Activated T-cell treated with anti-CD3 and anti-CD28 coated beads, Interleukin-2, amount 50 U/mL, for 72 hours (primary cell): ENCODE data around the gene SLC37A4. TPM values are rescaled to one million over a fixed set of nuclear protein-coding genes. Genes with fewer than 3 reads are reported as not detected.

Source experiments
- total RNA-seq, 2 donors: library from RNA; stranded (reverse); gene quantifications; one replicate each; pipeline ENCODE4 v1.2.3, GENCODE V29; 2022

SLC37A4 gene
- total RNA-seq, 2 donors from 2014 or later: 35.8 to 41.4 TPM

Other genes starting within 250 kb of the SLC37A4 start
- gene DDX6, start 239.7 kb downstream of the SLC37A4 start, total RNA-seq: 100 to 1,000 TPM; 239 to 256 TPM
- gene CXCR5, start 147.0 kb downstream of the SLC37A4 start, total RNA-seq: 10 to 100 TPM; 16.9 to 20.3 TPM
- 10 to 100 TPM; 33.5 to 34.5 TPM for gene BCL9L, start 105.0 kb downstream of the SLC37A4 start, total RNA-seq
- 1 to 10 TPM in 1 of 2 donors, under 1 TPM in 1; 0.53 to 1.2 TPM for gene UPK2, start 74.6 kb downstream of the SLC37A4 start, total RNA-seq
- not detected for gene FOXR1, start 59.1 kb downstream of the SLC37A4 start, total RNA-seq
- gene CENATAC, start 32.7 kb downstream of the SLC37A4 start, total RNA-seq: 10 to 100 TPM; 40.1 to 44.5 TPM
- gene RPS25, start 12.5 kb downstream of the SLC37A4 start, total RNA-seq: 1,000 to 10,000 TPM; 1,893 to 1,917 TPM
- 10 to 100 TPM; 59.3 to 70.0 TPM for gene TRAPPC4, start 12.1 kb downstream of the SLC37A4 start, total RNA-seq
- 100 to 1,000 TPM; 199 to 232 TPM for gene HYOU1, start 26.3 kb upstream of the SLC37A4 start, total RNA-seq
- gene VPS11, start 36.9 kb upstream of the SLC37A4 start, total RNA-seq: 10 to 100 TPM; 24.0 to 24.2 TPM
- 10 to 100 TPM; 31.6 to 42.5 TPM for gene HMBS, start 54.0 kb upstream of the SLC37A4 start, total RNA-seq
- gene DPAGT1, start 71.0 kb upstream of the SLC37A4 start, total RNA-seq: 10 to 100 TPM; 63.8 to 81.9 TPM
- gene C2CD2L, start 76.5 kb upstream of the SLC37A4 start, total RNA-seq: 10 to 100 TPM; 21.0 to 21.1 TPM
- gene HINFP, start 90.7 kb upstream of the SLC37A4 start, total RNA-seq: 10 to 100 TPM; 31.9 to 34.1 TPM
- gene ABCG4, start 118.2 kb upstream of the SLC37A4 start, total RNA-seq: under 1 TPM; 0.09 to 0.24 TPM
- gene NLRX1, start 137.8 kb upstream of the SLC37A4 start, total RNA-seq: 10 to 100 TPM; 19.3 to 26.7 TPM
- 1 to 10 TPM in 1 of 2 donors, under 1 TPM in 1; 0.76 to 1.1 TPM for gene NHERF4, start 154.6 kb upstream of the SLC37A4 start, total RNA-seq
- gene CBL, start 175.5 kb upstream of the SLC37A4 start, total RNA-seq: 10 to 100 TPM; 45.4 to 52.7 TPM